HG03558 (cell line): ENCODE measurements around the gene DUSP15.

Experiments
- ATAC-seq: cut with Tn5 transposase; IDR thresholded peaks from one replicate; pipeline ENCODE4 v1.9.1; 2021; ENCODE audit warnings: moderate number of reproducible peaks; ENCODE audit not compliant: unreplicated experiment; ENCODE audit errors: extremely low read depth

The DUSP15 gene

DNA sequence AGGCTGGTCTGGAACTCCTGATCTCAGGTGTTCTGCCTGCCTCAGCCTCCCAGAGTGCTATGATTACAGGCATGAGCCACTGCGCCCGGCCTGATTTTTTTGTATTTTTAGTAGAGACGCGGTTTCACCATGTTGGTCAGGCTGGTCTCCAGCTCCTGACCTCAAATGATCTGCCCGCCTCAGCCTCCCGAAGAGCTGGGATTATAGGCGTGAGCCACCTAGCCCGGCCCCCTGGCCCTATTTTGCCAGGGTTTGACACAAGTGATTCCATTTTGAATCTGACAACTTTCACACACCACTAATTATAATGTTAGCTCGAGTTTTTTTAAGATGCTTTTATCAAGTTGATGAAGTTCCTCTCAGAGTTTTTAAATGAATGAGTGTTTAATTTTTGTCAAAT, 25.7 kb upstream of the DUSP15 start:
- no peak for ATAC-seq

DNA sequence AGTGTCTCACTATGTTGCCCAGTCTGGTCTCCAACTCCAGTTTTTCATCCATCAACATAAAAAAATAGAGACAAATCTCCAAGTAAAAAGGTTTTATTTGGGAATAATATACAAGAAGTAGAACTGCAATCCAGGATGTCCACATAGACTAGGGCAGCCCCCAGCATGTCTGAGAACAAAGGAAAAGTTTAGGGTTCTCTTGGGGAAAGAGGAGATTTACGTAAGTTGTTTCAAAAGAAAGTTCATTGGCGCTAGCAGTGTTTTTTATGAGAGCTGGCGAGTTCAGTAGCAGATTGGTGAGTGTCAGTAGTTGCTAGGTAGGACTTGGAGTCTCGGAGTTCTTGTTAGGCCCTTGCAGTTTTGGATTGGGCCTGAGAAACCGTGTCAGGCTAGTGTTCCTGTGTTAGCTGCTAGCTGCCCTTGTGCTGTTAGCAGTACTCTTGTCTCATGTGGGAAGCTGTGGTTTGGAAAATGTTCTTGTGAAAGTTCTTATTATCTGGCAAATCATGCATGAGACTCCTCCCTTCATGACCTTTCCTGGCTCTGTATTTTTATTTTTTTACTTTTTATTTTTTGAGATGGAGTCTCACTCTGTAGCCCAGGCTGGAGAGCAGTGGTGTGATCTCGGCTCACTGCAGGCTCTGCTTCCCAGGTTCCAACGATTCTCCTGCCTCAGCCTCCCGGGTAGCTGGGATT, 24.8 kb upstream of the DUSP15 start:
- ATAC-seq, result peak; percentile 91

GRCh38 chr20:31890646-31891045, 20.3 kb upstream of the DUSP15 start:
- no peak for ATAC-seq

DNA sequence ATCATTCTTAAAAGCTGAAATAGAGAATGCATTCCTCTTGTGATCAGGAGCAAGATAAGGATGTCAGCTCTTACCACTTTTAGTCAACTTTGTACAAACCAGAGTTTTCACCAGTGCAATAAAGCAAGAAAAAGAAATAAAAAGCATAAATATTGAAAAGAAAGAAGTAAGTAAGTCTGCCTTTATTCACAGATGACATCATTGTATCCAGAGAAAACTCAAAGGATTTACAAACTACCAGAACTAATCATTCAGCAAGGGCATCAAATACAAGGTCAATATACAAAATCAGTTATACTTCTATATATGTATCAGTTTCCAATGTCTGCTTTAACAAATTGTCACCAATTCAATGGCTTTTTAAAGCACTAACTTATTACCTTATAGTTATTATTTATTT, 13.5 kb upstream of the DUSP15 start:
- no peak for ATAC-seq

DNA sequence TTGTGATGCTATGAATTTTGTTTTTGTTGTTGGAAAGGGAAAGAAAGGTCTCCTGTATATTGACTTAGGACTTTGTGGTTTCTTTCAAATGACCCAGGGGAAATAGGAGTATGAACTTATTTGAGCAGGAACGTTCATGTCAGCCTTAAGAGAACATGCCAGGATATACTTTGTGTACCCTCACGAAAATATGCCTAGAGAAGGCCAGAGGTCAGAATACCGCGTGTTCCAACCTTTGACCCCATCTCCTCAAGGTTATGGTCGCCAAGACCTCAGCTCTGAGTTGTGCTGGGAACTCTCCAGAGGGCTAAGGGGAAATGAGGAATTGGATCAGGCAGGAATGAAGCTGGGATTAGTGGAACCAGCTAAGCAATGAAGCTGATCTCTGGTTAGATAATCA, 11.6 kb upstream of the DUSP15 start:
- ATAC-seq, result no peak

DNA sequence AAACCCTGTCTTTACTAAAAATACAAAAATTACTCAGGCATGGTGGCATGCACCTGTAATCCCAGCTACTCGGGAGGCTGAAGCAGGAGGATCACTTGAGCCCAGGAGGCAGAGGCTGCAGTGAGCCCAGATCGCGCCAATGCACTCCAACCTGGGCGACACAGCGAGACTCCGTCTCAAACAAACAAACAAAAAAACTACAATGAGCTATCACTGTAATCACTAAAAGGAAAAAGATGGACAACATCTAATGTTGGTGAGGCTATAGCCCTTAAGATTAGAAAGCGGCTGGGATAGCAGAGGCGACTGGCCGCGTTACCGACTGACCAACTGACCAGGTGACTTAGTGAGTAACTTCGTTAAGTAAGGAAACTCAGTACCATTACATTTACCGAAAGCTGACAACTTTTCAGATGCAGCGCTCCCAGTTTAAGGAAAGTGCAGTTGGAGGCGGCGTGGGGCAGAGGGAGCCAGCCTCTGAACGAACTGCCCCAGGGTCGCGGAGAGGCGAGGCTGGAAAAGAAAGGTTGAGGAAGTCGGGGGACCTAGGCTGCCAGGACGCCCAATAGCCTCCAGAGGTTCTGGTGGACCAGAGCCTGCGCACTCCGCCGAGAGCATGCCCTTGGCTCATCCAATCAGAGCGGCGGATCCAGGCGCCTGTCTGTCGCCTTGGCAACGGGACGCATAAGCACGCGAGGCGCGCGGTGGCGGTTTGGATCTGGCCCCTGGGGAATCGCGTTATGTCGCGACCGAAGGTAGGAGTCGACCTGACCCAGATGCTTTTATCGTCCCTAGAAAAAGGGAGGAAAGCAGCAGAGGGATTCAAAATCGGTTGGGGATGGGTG, 9.0 kb upstream of the DUSP15 start:
- peak; percentile 77 for ATAC-seq

DNA sequence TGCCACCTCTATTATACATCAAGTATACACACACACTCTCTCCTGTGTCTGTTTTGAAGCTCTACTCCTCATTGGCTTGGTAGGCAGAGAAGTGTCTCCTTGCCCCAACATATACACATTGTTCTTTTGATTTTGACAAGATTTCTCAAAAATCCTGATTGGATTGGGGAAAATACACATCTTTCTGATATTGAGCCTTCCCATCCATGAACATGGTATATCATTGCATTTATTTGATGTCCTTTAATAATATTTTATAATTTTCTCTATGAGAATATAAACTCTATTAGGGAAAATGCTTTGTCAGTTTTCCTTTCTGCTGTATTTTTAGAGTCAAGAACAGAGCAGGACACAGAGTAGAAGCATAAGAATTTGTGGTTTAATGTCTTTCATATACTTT, 7.4 kb upstream of the DUSP15 start:
- no peak for ATAC-seq

DNA sequence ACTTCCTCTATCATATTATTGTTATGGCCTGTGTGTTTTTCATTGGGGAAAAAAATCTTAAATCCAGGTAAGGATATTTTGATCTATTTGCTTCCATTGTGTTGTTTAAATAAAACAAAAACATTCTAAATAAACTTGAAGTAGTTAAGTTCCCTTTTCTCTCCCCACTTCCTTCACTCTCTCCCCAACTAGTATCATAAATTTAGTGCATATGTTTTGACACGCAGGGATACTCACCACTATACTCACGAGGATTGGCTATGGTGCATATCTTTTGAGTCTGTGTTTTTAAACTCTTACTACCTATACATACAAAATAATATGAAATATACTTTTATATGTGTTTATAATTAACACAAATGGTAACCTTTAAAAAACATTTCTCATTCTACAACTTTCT, 5.3 kb upstream of the DUSP15 start:
- no peak for ATAC-seq

GRCh38 chr20:31872406-31872805, 2.1 kb upstream of the DUSP15 start:
- no peak for ATAC-seq

DNA sequence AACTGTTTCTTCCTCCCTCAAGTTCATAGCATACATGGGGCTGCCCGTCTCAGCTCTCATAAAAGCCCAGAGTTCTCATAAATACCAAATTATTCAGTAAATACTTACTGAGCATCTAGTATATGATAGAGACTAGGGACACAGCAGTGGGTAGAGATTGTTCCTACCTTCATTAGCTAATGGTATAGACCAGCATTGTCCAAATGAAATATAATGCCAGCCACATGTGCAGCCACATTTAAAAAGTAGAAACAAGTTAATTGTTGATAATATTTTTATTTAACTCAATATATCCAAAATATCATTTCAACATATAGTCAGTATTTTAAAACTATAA, 1.3 kb upstream of the DUSP15 start:
- no peak for ATAC-seq

- no peak for ATAC-seq
These were observed 645 bp upstream of the DUSP15 start for GRCh38 chr20:31870726-31871617.

- no peak for ATAC-seq
These were observed 720 bp downstream of the DUSP15 start for GRCh38 chr20:31869673-31869941.

GRCh38 chr20:31868853-31869672, 1.3 kb downstream of the DUSP15 start:
- no peak for ATAC-seq

DNA sequence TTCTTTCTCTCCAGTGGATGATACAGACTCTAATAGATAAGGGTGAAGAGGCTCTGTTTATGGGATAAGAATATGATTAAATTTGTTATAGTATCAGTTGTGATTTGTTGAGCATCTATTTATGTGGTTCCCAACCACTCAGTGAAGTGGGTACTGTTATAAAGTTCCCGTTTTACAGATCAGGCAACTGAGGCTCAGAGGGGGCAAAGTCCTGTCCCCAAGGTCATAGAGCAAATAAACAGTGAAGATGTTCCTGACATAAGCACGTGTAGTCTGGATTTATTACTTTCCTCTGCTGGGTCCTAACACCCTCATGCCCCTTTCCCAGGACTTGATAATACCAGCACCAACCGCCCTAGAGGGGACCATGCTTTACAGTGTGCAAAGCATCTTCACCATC, 4.1 kb downstream of the DUSP15 start:
- no peak for ATAC-seq

- ATAC-seq, result no peak
These were observed 5.6 kb downstream of the DUSP15 start for GRCh38 chr20:31864521-31865400.

DNA sequence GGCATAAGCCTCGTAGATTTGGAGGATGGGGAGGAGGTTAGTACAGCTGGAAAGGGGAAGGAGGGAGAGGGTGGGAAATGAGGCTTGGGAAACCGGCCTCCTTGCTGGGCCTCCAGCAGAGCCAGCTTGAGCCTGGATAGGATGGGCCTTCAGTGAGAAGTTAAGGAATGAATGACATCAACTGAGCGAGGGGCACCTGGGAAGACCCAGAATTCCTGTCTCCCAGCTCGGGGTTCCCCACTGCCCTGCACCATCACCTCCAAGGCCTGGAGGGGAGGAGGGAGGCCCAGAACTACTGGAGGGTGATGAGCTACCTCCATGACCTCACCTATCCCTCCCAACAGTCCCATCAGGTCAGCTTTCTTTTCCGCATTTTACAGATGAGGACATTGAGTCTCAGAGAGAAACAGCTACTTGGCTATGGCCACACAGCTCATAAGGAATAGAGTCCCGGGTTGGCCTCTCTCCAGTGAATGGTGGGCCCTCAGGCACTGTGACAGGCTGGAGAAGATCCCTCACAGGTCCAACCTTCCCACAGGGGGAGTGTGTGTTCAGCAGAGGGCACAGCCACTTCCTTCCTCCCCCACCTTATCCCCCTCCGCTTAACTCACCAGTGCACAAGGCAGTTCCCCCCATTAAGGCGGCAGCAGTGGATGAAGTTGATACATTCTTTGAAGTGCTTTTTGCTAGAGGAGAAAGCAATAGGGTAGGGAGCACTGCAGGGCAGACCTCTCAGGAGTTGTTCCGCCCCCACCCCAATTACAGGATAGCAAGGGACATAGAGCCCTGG, 6.8 kb downstream of the DUSP15 start:
- ATAC-seq, result no peak

GRCh38 chr20:31862506-31862905, 7.8 kb downstream of the DUSP15 start:
- no peak for ATAC-seq

GRCh38 chr20:31862157-31862470, 8.2 kb downstream of the DUSP15 start:
- ATAC-seq, result no peak
